ENCODE results near the gene TBC1D3B.
"Not testable (repeated sequence)": the region's sequence is repeated elsewhere in the genome, so short reads cannot be mapped to it uniquely, and the experiment has no call there.

GRCh38 chr17:36186810-36187763 is 10.7 kb upstream of the TBC1D3B start:
- TF ChIP-seq POLR2A, CTCF (IDR thresholded peaks at IDR 0.05): not testable (repeated sequence)
